Gastrocnemius medialis (tissue), 4 donors: ENCODE results near the gene BTBD19.
"Not testable (repeated sequence)": the region's sequence is repeated elsewhere in the genome, so short reads cannot be mapped to it uniquely, and the experiment has no call there.

Source experiments
- POLR2A ChIP-seq, 2 donors: fragments of 450-650 bp; IDR thresholded peaks; one replicate each; pipeline ENCODE4 v1.6.1; 2017; ENCODE audit warnings: antibody characterized with exemption in 2 of 2, mild to moderate bottlenecking in 2 of 2, moderate library complexity in 2 of 2
- TF ChIP-seq, protein P1 (sequence below), 5 experiments: fragments of 450-650 bp in 3 of 5; fragments of 200-600 bp in 2 of 5; sonication (generic) in 2 of 5; IDR thresholded peaks in 4 of 5; conservative IDR thresholded peaks in 1 of 5; 1 replicate in 4 of 5; 2 replicates in 1 of 5; pipeline ENCODE4 v1.5.1; 2016 to 2019; ENCODE audit warnings: antibody characterized with exemption in 5 of 5, mild to moderate bottlenecking in 3 of 5, moderate library complexity in 3 of 5

DNA sequence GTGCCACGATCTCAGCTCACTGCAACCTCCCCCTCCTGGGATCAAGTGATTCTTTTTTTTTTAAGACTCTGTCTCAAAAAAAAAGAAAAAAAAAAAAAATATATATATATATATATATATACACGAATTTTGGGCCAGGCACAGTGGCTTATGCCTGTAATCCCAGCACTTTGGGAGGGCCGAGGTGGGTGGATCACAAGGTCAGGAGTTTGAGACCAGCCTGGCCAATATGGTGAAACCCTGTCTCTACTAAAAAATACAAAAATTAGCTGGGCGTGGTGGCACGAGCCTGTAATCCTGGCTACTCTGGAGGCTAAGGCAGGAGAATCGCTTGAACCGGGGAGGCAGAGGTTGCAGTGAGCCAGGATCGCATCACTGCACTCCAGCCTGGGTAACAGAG is 10.4 kb upstream of the BTBD19 start:
- TF ChIP-seq, protein P1, sequence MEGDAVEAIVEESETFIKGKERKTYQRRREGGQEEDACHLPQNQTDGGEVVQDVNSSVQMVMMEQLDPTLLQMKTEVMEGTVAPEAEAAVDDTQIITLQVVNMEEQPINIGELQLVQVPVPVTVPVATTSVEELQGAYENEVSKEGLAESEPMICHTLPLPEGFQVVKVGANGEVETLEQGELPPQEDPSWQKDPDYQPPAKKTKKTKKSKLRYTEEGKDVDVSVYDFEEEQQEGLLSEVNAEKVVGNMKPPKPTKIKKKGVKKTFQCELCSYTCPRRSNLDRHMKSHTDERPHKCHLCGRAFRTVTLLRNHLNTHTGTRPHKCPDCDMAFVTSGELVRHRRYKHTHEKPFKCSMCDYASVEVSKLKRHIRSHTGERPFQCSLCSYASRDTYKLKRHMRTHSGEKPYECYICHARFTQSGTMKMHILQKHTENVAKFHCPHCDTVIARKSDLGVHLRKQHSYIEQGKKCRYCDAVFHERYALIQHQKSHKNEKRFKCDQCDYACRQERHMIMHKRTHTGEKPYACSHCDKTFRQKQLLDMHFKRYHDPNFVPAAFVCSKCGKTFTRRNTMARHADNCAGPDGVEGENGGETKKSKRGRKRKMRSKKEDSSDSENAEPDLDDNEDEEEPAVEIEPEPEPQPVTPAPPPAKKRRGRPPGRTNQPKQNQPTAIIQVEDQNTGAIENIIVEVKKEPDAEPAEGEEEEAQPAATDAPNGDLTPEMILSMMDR (IDR thresholded peaks at IDR 0.05 in 4 of 5, conservative IDR thresholded peaks at IDR 0.05 in 1 of 5): not testable (repeated sequence)
- not testable (repeated sequence) for TF ChIP-seq POLR2A (IDR thresholded peaks at IDR 0.05)
